OCI-M2 (cell line): ENCODE measurements around the gene ARFGEF3.
A peak's percentile ranks its signal among the peaks of the same experiment; 100 is the strongest.
"Not testable (repeated sequence)": the region's sequence is repeated elsewhere in the genome, so short reads cannot be mapped to it uniquely, and the experiment has no call there.

Experiments used
- DNase-seq: peaks from one replicate; lab custom pipeline; 2025; ENCODE audit not compliant: unreplicated experiment; lab: John Stamatoyannopoulos, UW

ARFGEF3 gene

DNA sequence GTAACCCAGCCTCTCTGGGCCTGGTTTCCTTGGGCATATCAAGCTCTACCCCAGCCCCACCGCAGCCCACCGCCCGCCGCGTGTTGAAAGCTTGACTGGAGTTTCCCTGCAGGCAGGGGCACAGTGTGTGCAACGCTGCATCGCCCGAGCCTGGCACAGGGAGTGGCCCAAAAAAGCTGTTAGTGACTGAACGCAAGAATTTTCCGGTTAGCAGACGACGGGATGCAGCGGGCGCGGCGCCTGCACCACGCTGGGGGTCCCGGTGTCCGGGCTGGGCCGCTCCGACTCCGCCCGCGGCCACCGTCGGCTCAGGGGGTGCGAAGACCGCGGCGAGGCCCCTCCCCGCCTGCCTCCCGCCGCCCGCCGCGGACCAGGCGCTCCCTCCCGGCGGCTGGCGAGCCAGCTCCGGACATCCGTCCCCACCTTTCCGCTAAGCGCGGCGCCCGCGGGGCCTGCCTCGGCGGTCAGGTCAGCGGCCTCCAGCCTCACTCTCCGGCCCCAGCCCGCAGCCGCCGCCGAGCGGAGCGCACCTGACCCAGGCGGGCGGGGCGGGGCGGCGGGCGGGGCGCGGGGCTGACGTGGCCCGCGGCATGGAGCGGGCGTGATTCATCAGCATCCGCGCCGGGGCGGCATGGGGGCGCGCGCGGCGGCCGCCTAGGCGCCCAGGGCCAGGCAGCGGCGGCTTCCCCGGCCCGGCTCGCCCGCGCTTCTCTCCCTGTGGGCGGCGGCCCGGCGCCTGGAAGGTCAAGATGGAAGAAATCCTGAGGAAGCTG, at the start of gene ARFGEF3:
TSS of gene ARFGEF3 (plus strand) at position 602 of the 773 bp plus-strand sequence. CDS start at position 750, 148 bp downstream.
- DNase-seq, result no peak

DNA sequence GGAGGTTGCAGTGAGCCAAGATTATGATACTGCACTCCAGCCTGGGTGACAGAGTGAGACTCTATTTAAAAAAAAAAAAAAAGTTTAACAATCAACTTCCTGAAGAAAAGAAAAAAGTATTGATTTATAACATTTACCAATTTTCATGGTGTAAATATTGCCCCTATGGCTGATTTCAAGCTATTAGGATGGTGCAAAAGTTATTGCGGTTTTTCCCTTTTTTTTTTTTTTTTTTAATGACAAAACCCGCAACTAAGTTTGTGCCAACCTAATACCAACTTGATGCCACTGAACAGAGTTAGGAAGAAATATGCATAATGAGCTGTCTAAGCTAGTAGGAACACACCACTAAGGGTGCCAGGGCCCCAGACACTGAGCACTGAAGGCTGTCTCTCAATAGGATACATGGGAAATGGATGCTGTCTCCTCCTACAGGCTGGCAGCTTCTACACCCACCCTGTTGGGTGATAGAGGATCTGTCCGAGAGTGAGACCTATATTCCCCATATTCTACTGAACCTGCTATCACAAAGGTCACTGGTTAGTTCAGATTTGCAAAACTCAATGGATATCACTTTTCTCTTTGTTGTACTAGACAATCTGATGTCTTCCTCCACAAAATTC, 48.0 kb upstream of the ARFGEF3 start:
- no peak for DNase-seq

DNA sequence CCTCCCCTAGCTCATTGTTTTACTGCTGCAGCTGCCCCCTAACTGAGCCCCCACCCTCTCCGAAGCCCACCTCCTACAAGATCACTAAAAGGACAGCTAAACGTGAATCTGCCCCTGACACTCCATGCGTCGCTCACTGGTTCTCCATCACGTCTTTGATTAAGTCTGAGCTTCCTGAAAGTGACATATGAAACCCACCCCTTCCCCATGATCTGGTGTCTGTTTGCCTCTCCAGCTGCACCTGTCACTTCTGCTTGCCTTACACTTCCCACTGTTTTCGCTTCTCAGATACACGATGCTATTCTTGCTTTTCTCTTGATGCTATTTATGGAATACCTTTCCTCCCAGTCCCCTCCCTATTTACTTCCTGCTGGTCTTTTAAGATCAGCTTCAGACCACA, 46.5 kb upstream of the ARFGEF3 start:
- DNase-seq, result no peak

GRCh38 chr6:138115877-138116660, 45.7 kb upstream of the ARFGEF3 start:
- peak; percentile 24 for DNase-seq

DNA sequence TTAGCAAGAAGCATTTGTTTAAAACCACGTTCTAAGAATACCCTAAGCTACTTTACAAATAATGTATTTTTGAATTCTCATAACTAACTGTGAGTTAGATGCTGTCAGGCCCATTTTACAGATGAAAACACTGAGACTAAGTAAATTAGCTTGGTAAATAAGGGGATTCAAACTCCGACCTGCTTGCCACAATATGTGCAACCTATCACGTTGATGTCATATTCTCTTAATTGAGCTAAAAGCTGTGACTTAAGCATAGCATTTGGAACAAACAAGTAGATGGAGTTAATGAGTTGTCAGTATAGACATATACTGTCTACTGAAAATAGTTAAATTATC, 45.1 kb upstream of the ARFGEF3 start:
- no peak for DNase-seq

GRCh38 chr6:138117376-138117914, 44.3 kb upstream of the ARFGEF3 start:
- no peak for DNase-seq

DNA sequence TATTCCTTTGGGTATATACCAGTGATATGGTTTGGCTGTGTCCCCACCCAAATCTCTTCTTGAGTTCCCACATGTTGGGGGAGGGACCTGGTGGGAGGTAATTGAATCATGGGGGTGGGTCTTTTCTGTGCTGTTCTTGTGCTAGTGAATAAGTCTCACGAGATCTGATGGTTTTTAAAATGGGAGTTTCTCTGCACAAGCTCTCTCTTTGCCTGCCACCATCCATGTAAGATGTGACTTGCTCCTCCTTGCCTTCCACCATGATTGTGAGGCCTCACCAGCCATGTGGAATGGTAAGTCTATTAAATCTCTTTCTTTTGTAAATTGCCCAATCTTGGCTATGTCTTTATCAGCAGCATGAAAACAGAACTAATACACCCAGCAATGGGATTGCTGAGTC, 42.5 kb upstream of the ARFGEF3 start:
- not testable (repeated sequence) for DNase-seq

DNA sequence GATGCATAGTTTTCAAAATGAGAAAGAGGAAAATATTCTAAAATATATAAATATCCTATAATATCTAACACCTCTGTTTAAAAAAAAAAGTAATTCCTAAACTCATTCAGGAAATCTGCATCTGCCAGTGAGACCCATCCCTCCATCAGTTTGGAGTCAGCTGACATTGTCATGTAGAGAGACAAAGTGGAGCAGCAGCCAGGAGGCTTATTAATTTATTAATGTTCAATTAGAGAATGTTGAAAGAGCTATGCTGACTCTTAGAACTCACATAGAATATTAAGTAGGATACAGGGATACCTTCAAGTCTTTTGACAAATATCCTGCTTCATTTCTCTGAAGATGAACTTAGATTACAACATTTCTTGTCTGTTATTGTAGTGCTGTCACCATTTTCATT, 41.8 kb upstream of the ARFGEF3 start:
- no peak for DNase-seq

GRCh38 chr6:138124096-138124495, 37.6 kb upstream of the ARFGEF3 start:
- no peak for DNase-seq

- DNase-seq, result no peak
These were observed 33.6 kb upstream of the ARFGEF3 start for GRCh38 chr6:138128096-138128495.

DNA sequence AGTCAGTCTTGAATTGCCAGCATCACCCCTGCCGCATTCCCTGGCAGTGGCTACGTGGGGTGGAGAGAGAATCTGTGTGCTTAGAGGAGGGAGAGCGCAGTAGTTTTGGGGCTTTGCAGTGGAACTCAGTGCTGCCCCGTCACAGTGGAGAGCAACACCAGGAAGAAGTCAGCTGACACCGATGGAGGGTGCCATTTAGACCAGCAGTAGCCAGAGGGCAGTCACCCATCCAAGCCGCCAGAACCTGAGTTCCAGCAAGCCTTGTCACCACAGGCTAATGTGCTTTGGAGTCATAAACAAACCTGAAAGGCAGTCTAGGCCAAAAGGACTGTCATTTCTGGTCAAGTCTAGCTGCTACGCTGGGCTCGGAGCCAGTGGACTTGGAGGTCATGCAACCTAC, 32.5 kb upstream of the ARFGEF3 start:
- DNase-seq, result no peak

DNA sequence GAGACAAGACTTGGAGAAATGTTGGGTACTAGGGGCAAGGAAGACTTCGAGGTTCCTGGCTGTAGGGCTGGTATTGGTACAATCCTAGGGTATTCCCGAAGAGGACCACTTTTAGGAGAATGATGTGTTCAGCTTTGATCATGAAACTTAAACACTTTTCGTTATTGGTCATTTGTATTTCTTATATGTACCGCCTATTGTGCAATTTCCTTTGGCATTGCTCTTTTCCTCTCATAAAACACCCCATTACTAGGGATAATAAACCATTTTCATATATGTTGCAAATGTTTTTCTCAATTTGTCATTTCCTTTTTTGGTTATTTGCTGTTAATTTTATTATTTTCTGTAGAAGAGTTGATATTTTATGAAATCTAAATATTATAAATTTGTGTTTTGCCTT, 18.9 kb upstream of the ARFGEF3 start:
- no peak for DNase-seq

- no peak for DNase-seq
These were observed 16.3 kb upstream of the ARFGEF3 start for GRCh38 chr6:138145402-138145801.

- no peak for DNase-seq
These were observed 15.2 kb upstream of the ARFGEF3 start for GRCh38 chr6:138146544-138146943.

DNA sequence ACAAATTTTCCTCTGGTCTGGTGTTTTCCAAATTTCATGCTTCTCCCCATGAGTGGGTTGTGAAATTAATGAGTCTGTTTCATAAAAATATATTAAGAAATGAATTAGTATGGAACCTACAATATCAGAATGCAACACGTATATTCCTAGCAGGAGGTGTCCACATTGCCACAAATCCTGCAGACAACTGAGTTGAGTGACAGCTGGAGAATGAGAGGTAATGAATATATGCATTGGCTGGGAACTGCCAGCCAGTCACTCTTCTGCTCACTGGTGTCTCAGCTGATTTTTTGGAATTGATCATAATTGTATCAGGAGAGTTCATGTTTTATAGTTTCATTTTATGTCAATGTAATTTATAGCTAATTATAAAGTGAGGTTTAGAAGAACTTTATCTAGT, 6.3 kb upstream of the ARFGEF3 start:
- no peak for DNase-seq

GRCh38 chr6:138157986-138158638, 3.6 kb upstream of the ARFGEF3 start:
- no peak for DNase-seq

DNA sequence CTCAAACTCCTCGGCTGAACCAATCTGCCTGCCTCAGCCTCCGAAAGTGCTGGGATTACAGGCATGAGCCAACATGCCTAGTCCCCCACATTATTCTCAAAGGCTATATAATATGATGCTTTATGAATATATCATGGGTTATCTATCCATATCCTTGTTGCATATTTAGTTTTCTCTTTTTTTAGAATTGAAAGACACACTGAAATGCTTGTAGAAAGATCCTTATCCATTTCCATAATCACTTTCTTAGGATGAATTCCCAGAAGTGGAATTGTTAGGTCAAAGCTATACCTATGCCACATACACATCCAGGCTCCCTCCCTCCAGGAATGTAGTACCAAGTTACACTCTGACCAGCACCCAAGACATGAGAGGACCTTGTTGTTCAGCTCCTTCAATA, 2.5 kb upstream of the ARFGEF3 start:
- no peak for DNase-seq

DNA sequence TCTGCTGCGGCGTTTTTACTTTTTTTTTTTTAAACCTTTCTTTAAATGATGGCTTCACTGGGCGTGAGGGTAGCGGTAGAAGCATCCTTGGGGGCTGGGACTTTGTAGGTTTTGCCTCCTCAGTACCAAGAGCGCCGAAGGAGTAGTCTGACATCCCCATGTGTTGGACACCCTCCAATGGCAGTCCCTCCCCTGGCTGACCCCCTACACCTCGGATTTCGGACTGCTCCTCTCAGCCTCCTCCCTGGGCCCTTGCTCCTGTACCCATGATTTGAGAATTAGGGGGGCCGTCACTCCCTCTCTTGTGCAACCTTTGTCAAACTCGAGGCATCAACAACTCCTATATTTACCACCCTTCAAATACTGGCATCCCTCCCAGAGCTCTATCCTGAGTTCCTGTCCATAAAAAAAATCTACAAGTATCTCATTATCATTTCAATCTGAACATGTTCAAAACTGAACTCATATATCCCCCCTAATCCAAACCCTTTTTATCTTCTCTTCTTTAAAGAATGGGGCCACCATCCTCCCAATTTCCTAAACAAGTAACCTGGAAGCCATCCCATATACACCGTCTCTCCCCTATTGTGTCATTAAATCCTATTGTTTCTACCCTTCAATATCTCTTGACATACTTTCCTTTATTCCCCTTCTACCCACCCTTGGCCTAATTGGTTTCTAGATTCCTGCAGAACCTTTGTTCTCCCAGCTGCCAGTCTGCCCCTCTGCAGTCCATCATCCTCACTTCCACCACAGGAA, 1.2 kb upstream of the ARFGEF3 start:
- DNase-seq, result no peak

DNA sequence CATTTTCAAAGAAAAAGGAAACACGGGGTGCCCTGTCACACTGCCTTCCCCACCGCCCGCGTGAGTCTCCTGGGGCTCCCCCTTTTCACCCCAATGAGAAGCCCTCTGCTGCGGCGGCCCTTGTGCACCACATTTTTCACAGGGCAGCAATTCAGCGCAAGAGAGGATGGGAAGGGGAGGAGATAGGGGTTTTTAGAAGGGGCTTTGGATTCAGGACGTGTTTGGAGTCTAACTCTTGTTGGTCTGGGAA, 726 bp upstream of the ARFGEF3 start:
- no peak for DNase-seq

DNA sequence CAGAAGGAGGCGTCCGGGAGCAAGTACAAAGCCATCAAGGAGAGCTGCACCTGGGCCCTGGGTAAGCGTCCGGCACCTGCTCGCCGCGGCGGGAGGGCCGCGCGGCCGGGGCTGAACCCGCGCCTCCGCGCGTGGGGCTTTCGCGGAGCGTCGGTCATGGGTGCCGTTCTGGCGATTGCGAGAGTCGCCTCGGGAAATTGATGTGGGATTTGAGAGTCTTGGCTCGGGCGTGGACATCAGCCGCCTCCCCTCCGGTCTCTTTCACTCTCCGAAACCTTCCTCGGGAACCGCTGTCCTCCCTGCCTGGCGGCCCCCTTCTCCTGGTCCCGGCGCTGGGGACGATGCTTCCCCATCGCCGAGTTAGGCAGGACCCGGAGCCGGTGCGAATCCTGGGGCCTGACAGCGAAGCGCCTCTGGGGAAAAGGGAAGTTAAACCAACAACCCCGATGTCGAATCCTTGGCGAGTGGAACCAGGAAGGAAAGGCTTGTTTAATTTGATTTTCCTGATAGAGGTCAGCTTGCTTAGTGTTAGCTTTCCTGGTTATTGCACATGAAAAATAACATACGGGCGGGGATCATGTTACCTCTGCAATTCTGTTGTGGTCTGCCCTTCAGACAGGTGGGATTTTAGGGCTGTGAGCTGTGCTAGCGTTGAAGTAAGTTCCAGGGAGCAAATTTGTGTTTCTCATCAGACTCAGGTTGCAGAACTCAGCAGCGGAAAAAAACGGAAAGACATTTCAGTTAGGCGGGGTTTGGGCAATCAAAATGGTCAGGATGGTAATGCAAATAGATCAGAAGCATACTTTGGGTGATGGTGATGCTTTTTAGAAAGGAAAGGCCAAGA, 594 bp downstream of the ARFGEF3 start:
- no peak for DNase-seq
